GM12878 (cell line): ENCODE measurements around the gene PHLDA3. TPM values are rescaled to one million over a fixed set of nuclear protein-coding genes. Genes with fewer than 3 reads are reported as not detected.
A peak's percentile ranks its signal among the peaks of the same experiment; 100 is the strongest.

ENCODE experiments used
- ATAC-seq: fragments of 200-7000 bp; cut with Tn5 transposase; 3 replicates; pipeline ENCODE4 v1.9.1; 2020; ENCODE audit warnings: mild to moderate bottlenecking, moderate library complexity
- BruUV-seq: library from RNA; stranded (reverse); fragments of 400-500 nt; replicated peaks from 2 replicates; lab custom pipeline; 2021; lab: Mats Ljungman, UMichigan
- CTCF ChIA-PET: fragments of 300-600 bp; sonication (Branson Sonifier 250); formaldehyde crosslinking; extraction: SDS; loops from one replicate; lab custom pipeline; 2021; ENCODE audit warnings: inconsistent platforms; lab: Yijun Ruan, JAX
- POLR2A ChIA-PET: fragments of 350-600 bp; formaldehyde crosslinking; extraction: SDS; loops from one replicate; lab custom pipeline; 2021; ENCODE audit warnings: inconsistent platforms; lab: Charles Lee
- RAD21 ChIA-PET: fragments of 300-600 bp; sonication (Branson Sonifier 250); formaldehyde crosslinking; loops from one replicate; lab custom pipeline; 2023; ENCODE audit warnings: antibody characterized with exemption; ENCODE audit not compliant: unreplicated experiment; lab: Charles Lee
- SMC1A ChIA-PET: fragments of 300-600 bp; sonication (Branson Sonifier 250); formaldehyde crosslinking; loops from one replicate; lab custom pipeline; 2023; ENCODE audit not compliant: unreplicated experiment, uncharacterized antibody; lab: Charles Lee
- DNase-seq: peaks from one replicate; pipeline ENCODE4 v3.0.0-alpha.2; 2011; ENCODE audit warnings: low read depth, low spot score
- FAIRE-seq: peaks from 3 replicates; lab custom pipeline; 2011; peaks lifted over from hg19 to GRCh38; lab: Jason Lieb, UNC
- H2AFZ ChIP-seq: 2 replicates; pipeline ENCODE4 v1.6.0; 2011; ENCODE audit warnings: low read depth, low read length, control low read depth; ENCODE audit not compliant: control insufficient read depth
- H3K27ac ChIP-seq: 2 replicates; pipeline ENCODE4 v1.5.1; 2011; ENCODE audit warnings: control low read depth; ENCODE audit not compliant: control insufficient read depth, insufficient read depth
- H3K27me3 ChIP-seq, 2 experiments: replicated peaks in 1 of 2; 2 replicates each; pipeline versions ENCODE4 v1.6.0 to v1.6.1; 2011; ENCODE audit warnings: low read length in 1 of 2; ENCODE audit not compliant: control insufficient read depth in 2 of 2, insufficient read depth in 2 of 2
- H3K36me3 ChIP-seq, 2 experiments: 2 replicates each; pipeline ENCODE4 v1.5.1; 2011; ENCODE audit warnings: low read length in 1 of 2; ENCODE audit not compliant: control insufficient read depth in 2 of 2, insufficient read depth in 2 of 2
- H3K4me1 ChIP-seq: 2 replicates; pipeline ENCODE4 v1.6.1; 2011; ENCODE audit warnings: mild to moderate bottlenecking, low read length, moderate library complexity, mixed read lengths; ENCODE audit not compliant: control insufficient read depth, insufficient read depth
- H3K4me2 ChIP-seq: 2 replicates; pipeline ENCODE4 v1.6.0; 2011; ENCODE audit warnings: control low read depth; ENCODE audit not compliant: control insufficient read depth, insufficient read depth
- H3K4me3 ChIP-seq: fragments of 200-600 bp; sonication (generic); 2 replicates; pipeline ENCODE4 v1.5.1; 2016
- H3K79me2 ChIP-seq: 2 replicates; pipeline ENCODE4 v1.6.0; 2011; ENCODE audit warnings: low read length; ENCODE audit not compliant: control insufficient read depth, insufficient read depth
- H3K9ac ChIP-seq: 2 replicates; pipeline ENCODE4 v1.8.0; 2011; ENCODE audit warnings: low read length, control low read depth, mixed read lengths; ENCODE audit not compliant: control insufficient read depth, insufficient read depth
- H3K9me3 ChIP-seq: replicated peaks from 3 replicates; pipeline ENCODE4 v1.5.1; 2011; ENCODE audit warnings: mild to moderate bottlenecking, low read length; ENCODE audit not compliant: control insufficient read depth, insufficient read depth
- H4K20me1 ChIP-seq: 2 replicates; pipeline ENCODE4 v1.6.0; 2011; ENCODE audit not compliant: control insufficient read depth, insufficient read depth
- ASH2L ChIP-seq: fragments of 300-600, 200-600 bp; sonication (generic); IDR thresholded peaks from 2 replicates; pipeline ENCODE4 v1.6.1; 2017; ENCODE audit warnings: low read depth, mild to moderate bottlenecking, borderline replicate concordance
- CHD2 ChIP-seq: IDR thresholded peaks from 2 replicates; pipeline ENCODE4 v1.6.1; 2011; ENCODE audit warnings: low read depth, low read length, improper control_type of control experiment, borderline replicate concordance
- CTCF ChIP-seq, 3 experiments: IDR thresholded peaks in 2 of 3; conservative IDR thresholded peaks in 1 of 3; 2 replicates each; pipeline ENCODE4 v1.5.1; 2011; ENCODE audit warnings: low read depth in 3 of 3, low read length in 3 of 3, mild to moderate bottlenecking in 3 of 3, control low read depth in 2 of 3, moderate library complexity in 2 of 3, inconsistent platforms in 1 of 3, mixed read lengths in 1 of 3; ENCODE audit not compliant: control insufficient read depth in 2 of 3, insufficient read depth in 1 of 3; ENCODE audit errors: extremely low read depth in 1 of 3
- EED ChIP-seq: sonication (generic); IDR thresholded peaks from 2 replicates; pipeline ENCODE4 v1.6.1; 2016; ENCODE audit warnings: antibody characterized with exemption, low read depth
- IKZF1 ChIP-seq: fragments of 450-650 bp; conservative IDR thresholded peaks from 2 replicates; pipeline ENCODE4 v1.6.1; 2017; ENCODE audit warnings: antibody characterized with exemption, mild to moderate bottlenecking
- IKZF2 ChIP-seq, 2 experiments: fragments of 450-650 bp; IDR thresholded peaks; 2 replicates each; pipeline ENCODE4 v1.6.1; 2017; ENCODE audit warnings: mild to moderate bottlenecking in 2 of 2, moderate library complexity in 2 of 2
- NR2F1 ChIP-seq: fragments of 450-650 bp; conservative IDR thresholded peaks from 2 replicates; pipeline ENCODE4 v1.6.1; 2017; ENCODE audit warnings: mild to moderate bottlenecking
- POU2F2 ChIP-seq: IDR thresholded peaks from 3 replicates; pipeline ENCODE4 v1.6.1; 2011; ENCODE audit warnings: low read depth, mild to moderate bottlenecking, low read length, borderline replicate concordance
- RUNX3 ChIP-seq: IDR thresholded peaks from 2 replicates; pipeline ENCODE4 v1.6.1; 2012; ENCODE audit warnings: low read length, inconsistent platforms
- SPI1 ChIP-seq: IDR thresholded peaks from 2 replicates; pipeline ENCODE4 v1.6.1; 2011; ENCODE audit warnings: low read depth, mild to moderate bottlenecking, low read length, moderate library complexity, borderline replicate concordance; ENCODE audit not compliant: insufficient read depth
- ZNF207 ChIP-seq: fragments of 450-650 bp; IDR thresholded peaks from 2 replicates; pipeline ENCODE4 v1.6.1; 2014; ENCODE audit warnings: antibody characterized with exemption, mild to moderate bottlenecking, borderline replicate concordance
- ZNF384 ChIP-seq: IDR thresholded peaks from 2 replicates; pipeline ENCODE4 v1.6.1; 2012; ENCODE audit warnings: low read depth, mild to moderate bottlenecking, low read length, improper control_type of control experiment, borderline replicate concordance
- ZNF622 ChIP-seq: fragments of 450-650 bp; IDR thresholded peaks from 2 replicates; pipeline ENCODE4 v1.6.1; 2017; ENCODE audit warnings: mild to moderate bottlenecking, inconsistent platforms
- WGBS: methylation state at CpG from one replicate; pipeline ENCODE4 v1.1.6; 2016; ENCODE audit warnings: low lambda C conversion rate; ENCODE audit not compliant: insufficient replicate concordance, insufficient coverage; ENCODE audit errors: missing lambda C conversion rate; 5-methylcytosine and 5-hydroxymethylcytosine counted together
- in situ Hi-C: fragments of 300-500 bp; cut with MboI; formaldehyde crosslinking; loops from 9 replicates; pipeline ENCODE4 v1.14.3; 2018; ENCODE audit warnings: mixed read lengths
- intact Hi-C: fragments of 100-400 bp; cut with micrococcal nuclease; formaldehyde crosslinking; loops from one replicate; pipeline ENCODE4 v1.14.2; 2022; ENCODE audit not compliant: unreplicated experiment
- polyA plus RNA-seq, 11 experiments: library from polyadenylated mRNA; depleted of rRNA in 4 of 11; unstranded in 6 of 11; stranded (reverse) in 5 of 11; fragments of >200 nt; fragmentation: Nextera tagmentation in 4 of 11; fragmentation: Illumina TruSeq in 1 of 11; extraction: Ambion mirVana in 4 of 11; extraction: Trizol in 1 of 11; gene quantifications; 1 replicate in 1 of 11; 2 replicates in 10 of 11; pipeline versions ENCODE4 v1.2.1 to v1.2.3, GENCODE V29; 2011 to 2016; ENCODE audit warnings: inconsistent platforms in 2 of 11, missing spikeins in 2 of 11, low read depth in 1 of 11
- total RNA-seq, 4 experiments: library from RNA; depleted of rRNA in 3 of 4; stranded (reverse); fragments of >200 nt in 3 of 4; fragmentation: Illumina TruSeq in 1 of 4; extraction: Trizol in 1 of 4; gene quantifications; 2 replicates each; pipeline versions ENCODE4 v1.2.1 to v1.2.3, GENCODE V29; 2013 to 2021
- TF ChIP-seq, protein P1 (sequence below): fragments of 450-650 bp; IDR thresholded peaks from 2 replicates; pipeline ENCODE4 v1.6.1; 2017; ENCODE audit warnings: mild to moderate bottlenecking, moderate library complexity

Gene PHLDA3
- total and polyA plus RNA-seq, 10 of the 15 experiments (the other 5 are each of a cell fraction or from before 2014, with no cell fraction given): 0.60 to 57.4 (median 21.8) TPM

DNA sequence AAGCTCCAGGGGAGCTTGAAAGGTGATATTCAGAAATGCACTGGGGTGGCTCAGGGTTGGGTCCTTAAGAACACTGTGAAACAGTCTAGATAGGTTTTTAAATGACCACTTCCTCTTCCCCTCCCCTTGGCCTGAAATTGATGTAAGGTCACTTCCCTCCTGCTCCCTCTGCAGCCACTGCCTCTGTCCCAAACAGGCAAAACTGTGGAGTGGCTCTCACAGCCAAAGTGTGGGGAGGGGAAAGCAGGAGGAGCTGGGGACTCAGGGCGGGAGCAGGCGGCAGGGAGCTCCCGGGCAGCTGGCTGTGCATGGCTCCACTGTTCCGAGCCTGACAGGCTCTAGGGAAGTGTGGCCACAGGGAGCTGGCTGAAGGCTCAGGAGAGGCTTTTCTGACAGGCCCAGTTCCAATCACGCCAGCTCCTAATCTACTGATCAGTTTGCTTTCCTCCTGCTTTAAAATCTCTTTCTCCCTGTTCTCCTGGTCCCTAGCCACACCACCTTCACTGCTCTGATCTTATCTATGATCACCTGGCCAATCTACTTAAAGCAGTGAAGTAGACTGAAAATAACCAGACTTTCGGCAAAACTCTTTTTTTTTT is 43.1 kb upstream of the PHLDA3 start:
- peaks cover 42% of the 10 kb centered on the region for H3K4me1 ChIP-seq
- H2AFZ ChIP-seq: peak overlapping the region; percentile 28
- H3K27me3 ChIP-seq: no peaks in the 10 kb centered on the region
- intact Hi-C loops: loop anchor here (10.0 kb wide), 1 partner anchor 257 kb away; no protein-coding TSS in a partner anchor
- RAD21 ChIA-PET: interaction anchor here (1.0 to 15.3 kb wide), 17 partner anchors 9 to 165 kb away, joined by 3 to 505 read pairs (median 8); partner anchors contain the start of gene PHLDA3
- peaks cover 3% of the 10 kb centered on the region; the same call in 1 of the 2 replicates for H4K20me1 ChIP-seq
- in situ Hi-C loops: loop anchor here (5.0 kb wide), 1 partner anchor 65 kb away; no protein-coding TSS in a partner anchor
- TF ChIP-seq ZNF384 (peak; percentile 55; the same call in 1 of the 2 replicates), ZNF207 (no peak), NR2F1 (peak; percentile 65), IKZF1 (peak; percentile 59), POU2F2 (no peak), ASH2L (no peak), CTCF (IDR thresholded peaks at IDR 0.05 in 2 of 3, conservative IDR thresholded peaks at IDR 0.05 in 1 of 3; ENCODE audit: control insufficient read depth in 2 of 3, extremely low read depth in 1 of 3, insufficient read depth in 1 of 3, low read depth in 3 of 3, low read length in 3 of 3) (peak in 1 of 3 experiments; percentile 3; a peak in 1 of 6 replicates), SPI1 (peak; percentile 89), EED (peak; percentile 42; the same call in 1 of the 2 replicates), CHD2 (no peak), ZNF622 (no peak), RUNX3 (peak; percentile 58), IKZF2 (IDR thresholded peaks at IDR 0.05) (peak; percentile 32 to 44; a peak in 1 of 4 replicates)
- TF ChIP-seq, protein P1, sequence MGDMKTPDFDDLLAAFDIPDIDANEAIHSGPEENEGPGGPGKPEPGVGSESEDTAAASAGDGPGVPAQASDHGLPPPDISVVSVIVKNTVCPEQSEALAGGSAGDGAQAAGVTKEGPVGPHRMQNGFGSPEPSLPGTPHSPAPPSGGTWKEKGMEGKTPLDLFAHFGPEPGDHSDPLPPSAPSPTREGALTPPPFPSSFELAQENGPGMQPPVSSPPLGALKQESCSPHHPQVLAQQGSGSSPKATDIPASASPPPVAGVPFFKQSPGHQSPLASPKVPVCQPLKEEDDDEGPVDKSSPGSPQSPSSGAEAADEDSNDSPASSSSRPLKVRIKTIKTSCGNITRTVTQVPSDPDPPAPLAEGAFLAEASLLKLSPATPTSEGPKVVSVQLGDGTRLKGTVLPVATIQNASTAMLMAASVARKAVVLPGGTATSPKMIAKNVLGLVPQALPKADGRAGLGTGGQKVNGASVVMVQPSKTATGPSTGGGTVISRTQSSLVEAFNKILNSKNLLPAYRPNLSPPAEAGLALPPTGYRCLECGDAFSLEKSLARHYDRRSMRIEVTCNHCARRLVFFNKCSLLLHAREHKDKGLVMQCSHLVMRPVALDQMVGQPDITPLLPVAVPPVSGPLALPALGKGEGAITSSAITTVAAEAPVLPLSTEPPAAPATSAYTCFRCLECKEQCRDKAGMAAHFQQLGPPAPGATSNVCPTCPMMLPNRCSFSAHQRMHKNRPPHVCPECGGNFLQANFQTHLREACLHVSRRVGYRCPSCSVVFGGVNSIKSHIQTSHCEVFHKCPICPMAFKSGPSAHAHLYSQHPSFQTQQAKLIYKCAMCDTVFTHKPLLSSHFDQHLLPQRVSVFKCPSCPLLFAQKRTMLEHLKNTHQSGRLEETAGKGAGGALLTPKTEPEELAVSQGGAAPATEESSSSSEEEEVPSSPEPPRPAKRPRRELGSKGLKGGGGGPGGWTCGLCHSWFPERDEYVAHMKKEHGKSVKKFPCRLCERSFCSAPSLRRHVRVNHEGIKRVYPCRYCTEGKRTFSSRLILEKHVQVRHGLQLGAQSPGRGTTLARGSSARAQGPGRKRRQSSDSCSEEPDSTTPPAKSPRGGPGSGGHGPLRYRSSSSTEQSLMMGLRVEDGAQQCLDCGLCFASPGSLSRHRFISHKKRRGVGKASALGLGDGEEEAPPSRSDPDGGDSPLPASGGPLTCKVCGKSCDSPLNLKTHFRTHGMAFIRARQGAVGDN: peak; percentile 40; the same call in 1 of the 2 replicates
- SMC1A ChIA-PET: interaction anchor here (0.9 to 18.7 kb wide), 19 partner anchors 11 to 165 kb away, joined by 3 to 514 read pairs (median 4); partner anchors contain the start of gene PHLDA3
- peaks cover 6% of the 10 kb centered on the region; the same call in 1 of the 2 replicates for H3K79me2 ChIP-seq
- peak overlapping the region; percentile 63 for H3K4me2 ChIP-seq
- peak overlapping the region; percentile 3; the same call in 1 of the 2 replicates for H3K9ac ChIP-seq
- CTCF ChIA-PET: interaction anchor here (0.6 to 11.2 kb wide), 41 partner anchors 9 to 491 kb away, joined by 3 to 814 read pairs (median 5); partner anchors contain the start of genes IPO9 and PHLDA3
- BruUV-seq: no TSS peak
- peak overlapping the region; percentile 43; the same call in 1 of the 2 replicates for H3K4me3 ChIP-seq
- no peak overlapping the region; the same call in none of the 2 replicates for H3K27ac ChIP-seq
- WGBS: 4% methylated on average over 5 of the region's 6 CpGs
- POLR2A ChIA-PET: interaction anchor here (1.0 to 5.0 kb wide), 7 partner anchors 9 to 106 kb away, joined by 3 to 68 read pairs (median 5); partner anchors contain the start of gene PHLDA3
- H3K36me3 ChIP-seq: no peaks in the 10 kb centered on the region
- peak; percentile 35 for DNase-seq
- ATAC-seq: peak; percentile 73
- H3K9me3 ChIP-seq: no peaks in the 10 kb centered on the region
- peak; percentile 44 for FAIRE-seq
